Astrocyte (in vitro differentiated cells and primary cell): ENCODE results near the gene PLD5.
"Not testable (repeated sequence)": the region's sequence is repeated elsewhere in the genome, so short reads cannot be mapped to it uniquely, and the experiment has no call there.

Experiments
- EZH2 ChIP-seq: IDR thresholded peaks from 2 replicates; pipeline ENCODE4 v1.6.1; 2012; ENCODE audit warnings: mild to moderate bottlenecking, low read length, inconsistent platforms; ENCODE audit not compliant: insufficient read depth
- TF ChIP-seq, protein P1 (sequence below): IDR thresholded peaks from 2 replicates; pipeline ENCODE4 v1.5.1; 2011; ENCODE audit warnings: low read depth, mild to moderate bottlenecking, inconsistent platforms, low read length, moderate library complexity; ENCODE audit not compliant: insufficient read depth

DNA sequence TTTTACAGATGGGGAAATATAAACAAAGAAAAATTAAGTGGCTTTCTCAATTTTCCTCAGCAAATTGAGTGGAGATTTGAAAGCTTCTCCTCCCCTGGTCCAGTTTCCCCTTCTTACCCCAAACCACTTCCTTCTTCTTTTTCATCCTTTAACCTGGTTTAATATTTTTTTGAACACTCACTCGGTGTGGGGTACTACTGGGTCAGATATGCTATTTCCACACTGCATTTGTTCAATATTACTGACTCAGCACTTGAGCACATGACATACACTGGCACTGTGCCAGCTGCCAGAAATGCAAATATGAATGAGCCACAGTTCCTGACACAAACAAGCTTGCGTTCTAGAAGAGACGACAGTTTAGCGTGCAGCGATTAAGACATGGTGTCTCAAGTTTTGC, 193.6 kb downstream of the PLD5 start:
- TF ChIP-seq, protein P1, sequence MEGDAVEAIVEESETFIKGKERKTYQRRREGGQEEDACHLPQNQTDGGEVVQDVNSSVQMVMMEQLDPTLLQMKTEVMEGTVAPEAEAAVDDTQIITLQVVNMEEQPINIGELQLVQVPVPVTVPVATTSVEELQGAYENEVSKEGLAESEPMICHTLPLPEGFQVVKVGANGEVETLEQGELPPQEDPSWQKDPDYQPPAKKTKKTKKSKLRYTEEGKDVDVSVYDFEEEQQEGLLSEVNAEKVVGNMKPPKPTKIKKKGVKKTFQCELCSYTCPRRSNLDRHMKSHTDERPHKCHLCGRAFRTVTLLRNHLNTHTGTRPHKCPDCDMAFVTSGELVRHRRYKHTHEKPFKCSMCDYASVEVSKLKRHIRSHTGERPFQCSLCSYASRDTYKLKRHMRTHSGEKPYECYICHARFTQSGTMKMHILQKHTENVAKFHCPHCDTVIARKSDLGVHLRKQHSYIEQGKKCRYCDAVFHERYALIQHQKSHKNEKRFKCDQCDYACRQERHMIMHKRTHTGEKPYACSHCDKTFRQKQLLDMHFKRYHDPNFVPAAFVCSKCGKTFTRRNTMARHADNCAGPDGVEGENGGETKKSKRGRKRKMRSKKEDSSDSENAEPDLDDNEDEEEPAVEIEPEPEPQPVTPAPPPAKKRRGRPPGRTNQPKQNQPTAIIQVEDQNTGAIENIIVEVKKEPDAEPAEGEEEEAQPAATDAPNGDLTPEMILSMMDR = not testable (repeated sequence)
- not testable (repeated sequence) for TF ChIP-seq EZH2
